Forelimb muscle (tissue), 1 donor: ENCODE data around the gene PRAMEF5. TPM values are rescaled to one million over a fixed set of nuclear protein-coding genes. Genes with fewer than 3 reads are reported as not detected.
"Not testable (repeated sequence)": the region's sequence is repeated elsewhere in the genome, so short reads cannot be mapped to it uniquely, and the experiment has no call there.

Experiments used
- DNase-seq: peaks from one replicate; pipeline ENCODE4 v3.0.0-alpha.2; 2013; ENCODE audit warnings: low read depth
- polyA plus RNA-seq: library from polyadenylated mRNA; unstranded; fragments of 120-200 nt; gene quantifications from one replicate; pipeline ENCODE4 v1.2.1, GENCODE V29; 2013; ENCODE audit not compliant: insufficient read length

The PRAMEF5 gene
- polyA plus RNA-seq: not detected

DNA sequence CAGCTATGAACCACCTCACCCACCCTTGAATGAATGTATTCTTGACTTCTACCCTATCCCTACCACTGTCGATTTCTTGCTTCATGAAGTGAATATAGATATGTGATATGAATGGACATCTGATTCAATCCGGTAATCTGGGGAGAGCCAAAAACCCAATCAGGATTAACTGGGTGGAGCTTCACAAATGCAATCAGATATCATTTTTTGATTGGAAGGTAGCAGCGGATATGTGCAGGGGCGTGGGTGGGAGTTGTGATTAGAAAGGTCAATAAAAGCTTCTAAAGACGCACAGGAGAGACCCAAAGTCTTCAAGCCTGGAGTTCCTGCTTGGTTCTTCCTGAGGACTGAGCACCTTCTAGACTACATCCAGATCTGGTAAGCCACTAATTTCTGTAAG, at the start of gene PRAMEF5:
PRAMEF5 (plus strand) TSS at position 301 of the 400 bp plus-strand sequence. CDS start 5,071 bp downstream, outside the sequence.
- not testable (repeated sequence) for DNase-seq

GRCh38 chr1:13208712-13209111, 45.3 kb upstream of the PRAMEF5 start:
- DNase-seq: not testable (repeated sequence)

GRCh38 chr1:13216619-13217018, 37.4 kb upstream of the PRAMEF5 start:
- not testable (repeated sequence) for DNase-seq

- DNase-seq: not testable (repeated sequence)
Observed at GRCh38 chr1:13219203-13219602, 34.8 kb upstream of the PRAMEF5 start.

DNA sequence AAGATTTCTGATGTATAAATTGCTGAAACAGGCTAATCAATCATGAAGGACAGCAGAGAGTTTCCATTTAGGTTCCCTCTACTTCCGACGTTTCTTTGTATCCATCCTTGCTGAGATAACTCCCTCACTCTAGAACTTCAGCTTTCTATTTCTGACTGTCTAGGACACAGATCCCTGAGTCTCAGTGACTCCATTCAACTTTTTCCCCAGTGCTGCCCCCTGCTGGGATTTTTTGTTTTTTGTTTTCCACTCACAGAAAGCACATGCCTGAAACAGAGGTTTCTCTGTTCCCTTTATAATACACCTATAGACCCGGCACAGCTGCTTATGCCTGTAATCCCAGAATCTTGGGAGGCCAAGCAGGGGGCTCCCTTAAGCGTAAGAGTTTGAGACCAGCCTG, 31.2 kb upstream of the PRAMEF5 start:
- DNase-seq: not testable (repeated sequence)

GRCh38 chr1:13224480-13225060, 29.4 kb upstream of the PRAMEF5 start:
- DNase-seq: no peak

GRCh38 chr1:13225675-13226204, 28.3 kb upstream of the PRAMEF5 start, which contains the start of gene PRAMEF18:
Gene PRAMEF18, minus strand, starts transcription at chr1:13226154. Its CDS starts 48 bp downstream, at chr1:13226106.
- not testable (repeated sequence) for DNase-seq

GRCh38 chr1:13227271-13228055, 26.5 kb upstream of the PRAMEF5 start:
- not testable (repeated sequence) for DNase-seq

DNA sequence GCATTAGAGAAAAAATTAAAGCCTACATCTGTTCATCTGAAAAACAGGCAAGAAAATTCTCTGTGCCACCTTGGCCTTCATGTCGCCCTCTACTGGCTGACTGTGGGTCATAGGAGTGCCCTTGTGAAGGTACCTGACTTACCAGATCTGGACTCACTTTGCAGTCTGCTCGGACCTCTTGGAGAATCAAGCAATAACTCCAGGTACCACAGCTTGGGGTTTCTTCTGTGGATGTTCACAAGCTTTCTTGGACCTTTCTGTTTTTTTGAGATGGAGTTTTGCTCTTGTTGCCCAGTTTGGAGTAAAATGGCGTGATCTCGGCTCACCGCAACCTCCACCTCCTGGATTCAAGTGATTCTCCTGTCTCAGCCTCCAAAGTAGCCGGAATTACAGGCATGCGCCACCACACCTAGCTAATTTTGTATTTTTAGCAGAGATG, 25.6 kb upstream of the PRAMEF5 start:
- DNase-seq: no peak

GRCh38 chr1:13230096-13230495, 23.9 kb upstream of the PRAMEF5 start:
- not testable (repeated sequence) for DNase-seq

- not testable (repeated sequence) for DNase-seq
Observed at GRCh38 chr1:13230601-13231000, 23.4 kb upstream of the PRAMEF5 start.

DNA sequence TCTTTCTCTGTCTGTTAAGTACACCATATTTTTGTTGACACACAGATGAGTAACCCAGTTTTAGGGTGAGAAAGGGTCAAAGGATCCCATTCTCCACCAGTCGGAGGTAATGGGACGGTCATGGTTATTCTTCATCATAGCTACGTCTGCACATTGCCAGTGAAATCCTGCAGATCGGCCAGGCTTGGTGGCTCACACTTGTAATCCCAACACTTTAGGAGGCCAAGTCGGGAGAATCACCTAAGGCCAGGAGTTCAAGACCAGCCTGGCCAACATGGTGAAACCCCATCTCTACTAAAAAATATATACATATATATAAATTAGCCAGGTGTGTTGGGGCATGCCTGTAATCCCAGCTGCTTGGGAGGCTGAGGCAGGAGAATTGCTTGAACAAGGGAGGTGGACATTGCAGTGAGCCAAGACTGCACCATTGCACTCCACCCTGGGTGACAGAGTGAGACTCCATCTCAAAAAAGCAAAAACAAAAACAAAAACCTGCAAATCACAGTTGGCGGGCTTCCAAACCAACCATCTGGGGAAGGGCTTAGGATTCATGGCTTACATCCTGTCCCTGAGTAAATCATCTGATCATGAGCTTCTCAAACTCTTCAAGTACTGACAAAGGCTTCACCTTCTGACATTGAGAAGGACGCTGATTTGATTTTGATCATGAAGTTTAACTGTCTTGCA, 22.8 kb upstream of the PRAMEF5 start:
- not testable (repeated sequence) for DNase-seq

DNA sequence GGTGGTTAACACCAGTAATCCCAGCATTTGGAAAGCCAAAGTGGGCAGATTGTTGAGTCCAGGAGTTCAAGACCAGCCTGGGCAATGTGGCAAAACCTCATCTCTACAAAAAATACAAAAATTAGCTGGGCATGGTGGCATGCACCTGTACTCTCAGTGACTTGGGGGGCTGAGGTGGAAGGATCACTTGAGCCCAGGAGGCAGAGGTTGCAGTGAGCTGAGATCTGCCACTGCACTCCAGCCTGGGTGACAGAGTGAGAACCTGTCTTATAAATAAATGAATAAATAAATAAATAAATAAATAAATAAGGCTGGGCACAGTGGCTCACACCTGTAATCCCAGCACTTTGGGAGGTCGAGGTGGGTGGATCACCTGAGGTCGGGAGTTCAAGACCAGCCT, 21.9 kb upstream of the PRAMEF5 start:
- not testable (repeated sequence) for DNase-seq

DNA sequence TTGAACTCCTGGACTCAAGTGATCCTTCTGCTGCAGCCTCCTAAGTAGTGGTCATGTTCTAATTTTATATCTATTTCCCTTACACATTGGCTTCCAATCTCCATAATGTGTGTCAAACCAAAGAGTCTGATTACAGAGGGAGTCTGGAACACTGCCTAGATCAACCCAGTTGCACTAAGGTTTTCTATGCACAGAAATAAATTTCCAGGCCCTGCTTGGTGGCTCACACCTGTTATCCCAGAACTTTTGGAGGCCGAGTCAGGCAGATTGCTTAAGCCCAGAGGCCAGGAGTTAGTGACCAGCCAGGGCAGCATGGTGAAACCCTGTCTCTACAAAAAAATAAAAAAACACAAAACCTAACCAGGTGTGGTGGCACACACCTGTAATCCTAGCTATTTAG, 19.9 kb upstream of the PRAMEF5 start:
- DNase-seq: not testable (repeated sequence)

DNA sequence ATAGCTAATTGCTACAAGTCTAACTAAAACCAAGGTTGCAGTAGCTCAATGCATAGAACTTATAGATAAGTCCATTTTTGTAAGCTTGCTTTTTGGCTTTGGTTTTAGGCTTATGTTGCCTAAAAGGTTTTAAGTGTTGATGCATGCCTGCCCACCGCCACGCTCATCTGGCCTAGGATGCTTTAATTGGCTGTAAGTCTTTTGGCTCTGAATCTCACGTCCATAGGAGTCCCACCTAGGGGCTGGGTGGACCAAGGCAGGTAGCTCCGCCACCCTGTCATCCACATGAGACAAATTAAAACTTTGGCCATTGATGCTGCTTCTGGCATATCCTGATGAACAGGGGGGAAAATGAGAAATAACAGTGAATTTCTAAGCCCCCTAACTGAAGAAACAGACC, 16.4 kb upstream of the PRAMEF5 start:
- not testable (repeated sequence) for DNase-seq

- DNase-seq: not testable (repeated sequence)
Observed at GRCh38 chr1:13239633-13240032, 14.4 kb upstream of the PRAMEF5 start.

DNA sequence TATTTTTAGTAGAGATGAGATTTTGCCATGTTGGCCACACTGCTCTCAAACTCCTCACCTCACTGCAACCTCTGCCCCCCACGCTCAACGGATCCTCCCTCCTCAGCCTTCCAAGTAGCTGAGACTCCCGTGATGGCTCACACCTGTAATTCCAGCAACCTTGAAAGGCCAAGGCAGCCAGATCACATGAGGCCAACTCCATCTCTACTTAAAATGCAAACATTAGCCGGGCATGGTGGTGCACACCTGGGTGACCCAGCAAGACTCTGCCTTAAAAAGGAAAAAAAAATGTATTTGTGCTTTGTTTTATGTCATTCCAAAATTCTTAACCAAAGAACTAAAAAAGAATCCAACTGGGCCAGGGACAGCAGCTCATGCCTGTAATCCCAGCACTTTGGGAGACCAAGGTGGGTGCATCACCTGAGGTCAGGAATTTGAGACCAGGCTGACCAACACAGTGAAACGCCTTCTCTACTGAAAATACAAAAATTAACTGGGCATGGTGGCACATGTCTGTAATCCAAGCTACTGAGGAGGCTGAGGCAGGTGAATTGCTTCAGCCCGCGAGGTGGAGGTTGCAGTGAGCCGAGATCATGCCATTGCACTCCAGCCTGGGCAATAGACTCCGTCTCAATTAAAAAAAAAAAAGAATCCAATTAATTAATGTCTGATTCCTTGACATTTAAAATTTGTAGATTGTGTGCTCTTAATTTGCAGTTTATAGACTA, 10.3 kb upstream of the PRAMEF5 start:
- DNase-seq: not testable (repeated sequence)

DNA sequence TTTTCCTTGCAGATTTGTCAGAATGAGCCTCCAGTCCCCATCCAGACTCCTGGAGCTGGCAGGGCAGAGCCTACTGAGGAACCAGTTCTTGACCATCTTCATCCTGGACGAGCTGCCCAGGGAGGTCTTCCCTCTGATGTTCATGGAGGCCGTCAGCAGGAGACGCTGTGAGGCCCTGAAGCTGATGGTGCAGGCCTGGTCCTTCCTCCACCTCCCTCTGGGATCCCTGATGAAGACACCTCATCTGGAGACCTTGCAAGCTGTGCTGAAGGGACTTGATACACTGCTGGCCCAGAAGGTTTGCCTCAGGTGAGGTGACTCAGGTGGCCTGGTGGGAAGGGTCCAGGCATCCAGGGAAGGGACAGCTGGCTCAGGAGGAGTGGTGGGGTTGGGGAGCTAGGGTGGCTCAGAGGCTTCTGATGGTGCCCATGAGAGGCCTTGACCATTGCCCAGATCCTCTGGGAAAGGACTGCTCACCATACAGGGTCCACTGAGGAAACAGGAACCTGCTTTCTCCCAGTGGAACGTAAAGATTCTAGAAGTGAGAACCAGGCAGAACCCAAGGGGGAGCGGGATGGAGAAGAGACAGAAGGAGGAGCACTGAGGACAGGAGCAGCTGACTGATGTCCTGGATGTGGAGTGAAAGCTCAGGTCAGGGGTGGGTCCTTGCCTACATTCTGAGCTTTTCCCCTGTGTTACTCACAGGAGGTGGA, 8.0 kb upstream of the PRAMEF5 start:
- DNase-seq: not testable (repeated sequence)

DNA sequence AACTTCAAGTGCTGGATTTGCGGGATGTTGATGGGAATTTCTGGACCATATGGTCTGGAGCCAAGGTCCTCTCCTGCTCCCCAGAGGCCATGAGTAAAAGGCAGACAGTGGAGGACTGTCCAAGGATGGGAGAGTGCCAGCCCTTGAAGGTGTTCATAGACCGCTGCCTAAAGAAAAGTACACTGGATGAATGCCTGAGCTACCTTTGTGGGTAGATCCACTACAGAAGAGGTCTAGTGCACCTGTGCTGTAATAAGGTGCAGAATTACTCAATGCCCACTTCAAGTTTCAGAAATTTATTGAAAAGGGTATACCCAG, 7.5 kb upstream of the PRAMEF5 start:
- not testable (repeated sequence) for DNase-seq

- DNase-seq: not testable (repeated sequence)
Observed at GRCh38 chr1:13247122-13247521, 6.9 kb upstream of the PRAMEF5 start.

DNA sequence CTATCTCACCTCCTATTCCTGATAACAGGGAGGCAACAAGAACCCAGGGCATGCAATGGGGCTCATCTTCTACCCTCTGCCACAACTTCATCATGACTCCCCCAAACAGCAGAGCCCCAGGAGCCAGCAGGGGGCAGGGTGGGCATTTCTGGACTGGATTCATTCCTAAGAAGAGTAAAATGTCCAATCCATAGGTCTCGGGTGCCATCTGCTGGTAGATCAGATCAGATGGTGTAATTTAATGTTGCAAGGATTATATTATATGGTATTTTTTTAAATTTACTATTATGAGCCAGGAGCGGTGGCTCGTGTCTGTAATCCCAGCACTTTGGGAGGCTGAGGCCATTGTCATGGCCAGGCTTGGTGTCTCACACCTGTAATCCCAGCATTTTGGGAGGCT, 11.1 kb downstream of the PRAMEF5 start:
- DNase-seq: not testable (repeated sequence)
